NCI-H2081 treated with DMSO at 0.1 percent for 48 hours (cell line): ENCODE data around the gene CRABP2.

Experiments used
- DNase-seq: peaks from one replicate; lab custom pipeline; 2025; lab: John Stamatoyannopoulos, UW

The CRABP2 gene

DNA sequence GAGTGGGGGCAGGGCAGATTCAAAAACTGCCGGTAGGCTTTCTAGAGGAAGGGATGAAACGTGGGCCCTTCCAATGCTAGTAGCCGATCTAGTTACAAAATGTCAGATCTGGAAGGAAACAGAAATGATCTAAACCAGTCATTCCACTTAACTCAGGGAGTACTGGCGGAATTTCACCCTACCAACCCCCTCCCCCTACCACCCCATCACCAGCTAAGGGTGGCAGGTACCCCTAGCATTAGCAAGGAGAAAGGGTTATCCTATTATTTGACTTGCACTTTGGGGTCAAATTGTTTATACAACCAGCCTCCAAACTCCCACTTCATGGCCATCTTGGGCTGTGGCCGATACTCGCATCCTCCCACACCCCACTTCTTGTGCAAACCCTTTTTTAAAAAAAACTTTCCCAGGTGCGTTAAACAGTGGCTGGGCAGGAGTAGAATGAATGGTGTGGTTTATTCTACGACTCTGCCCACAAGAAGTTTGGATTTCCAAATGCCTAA, 36.1 kb upstream of the CRABP2 start:
- no peak for DNase-seq

DNA sequence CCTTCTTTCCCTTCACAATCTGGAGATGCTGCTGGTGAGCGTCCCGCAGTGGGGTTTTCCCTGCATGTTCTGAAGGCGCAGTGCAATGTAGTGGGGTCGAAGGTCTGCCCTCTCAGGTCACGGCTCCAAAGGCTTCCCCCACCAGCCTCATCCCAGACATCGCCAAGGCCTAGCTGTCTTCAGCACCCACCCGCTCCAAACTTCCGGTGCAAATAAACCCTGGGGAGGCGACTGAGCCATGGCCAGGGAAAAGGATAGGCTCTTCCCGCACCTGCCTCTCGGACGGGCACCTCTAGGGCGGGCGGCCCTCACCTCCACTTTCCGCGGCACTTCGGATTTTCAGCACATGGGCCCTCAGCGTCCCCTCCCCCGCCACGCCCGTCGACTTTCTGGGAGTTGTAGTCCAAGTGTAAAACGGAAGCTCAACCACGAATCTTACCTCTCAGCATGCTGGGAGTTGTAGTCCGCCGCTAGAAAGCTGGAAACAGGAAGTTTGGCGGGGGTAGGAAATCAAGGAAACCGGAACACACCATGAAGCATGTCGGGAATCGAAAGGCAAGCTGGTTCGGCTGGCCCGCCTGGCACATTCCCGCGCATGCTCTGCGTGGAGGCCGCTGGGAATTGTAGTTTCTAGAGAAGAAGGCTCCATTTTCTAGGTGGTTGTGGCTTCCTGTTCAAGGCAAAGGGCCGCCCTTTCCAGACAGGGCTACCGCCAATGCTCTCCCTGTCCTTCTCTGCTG, 35.5 kb upstream of the CRABP2 start, which contains the start of gene MRPL24:
TSS of gene MRPL24 (minus strand) at position 348 of the 740 bp plus-strand sequence. CDS start 2,384 bp downstream, outside the sequence.
- DNase-seq = peak; percentile 100

DNA sequence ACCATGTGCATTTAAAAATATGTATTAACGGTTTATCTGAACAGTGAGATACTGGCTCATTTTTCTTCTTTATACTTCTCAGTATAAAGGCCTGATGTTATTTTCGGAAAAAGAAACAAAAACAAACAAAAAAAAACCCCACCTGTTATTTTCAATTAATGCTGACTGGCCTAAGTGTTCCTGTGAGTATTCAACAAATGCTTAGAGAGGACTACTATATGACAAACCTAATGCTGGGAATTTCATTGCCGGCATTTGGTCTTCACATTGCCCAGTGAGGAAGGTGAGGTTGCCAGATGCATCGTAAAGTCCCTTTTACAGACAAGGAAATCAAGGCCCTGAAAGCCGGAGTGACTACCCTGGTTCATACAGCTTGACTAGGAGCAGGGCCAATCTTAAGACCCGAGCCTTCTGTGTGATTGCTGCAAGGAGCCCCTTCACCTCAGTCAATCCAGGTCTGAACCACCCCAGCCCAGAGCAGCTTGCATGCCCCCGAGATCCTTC, 34.9 kb upstream of the CRABP2 start:
- no peak for DNase-seq

DNA sequence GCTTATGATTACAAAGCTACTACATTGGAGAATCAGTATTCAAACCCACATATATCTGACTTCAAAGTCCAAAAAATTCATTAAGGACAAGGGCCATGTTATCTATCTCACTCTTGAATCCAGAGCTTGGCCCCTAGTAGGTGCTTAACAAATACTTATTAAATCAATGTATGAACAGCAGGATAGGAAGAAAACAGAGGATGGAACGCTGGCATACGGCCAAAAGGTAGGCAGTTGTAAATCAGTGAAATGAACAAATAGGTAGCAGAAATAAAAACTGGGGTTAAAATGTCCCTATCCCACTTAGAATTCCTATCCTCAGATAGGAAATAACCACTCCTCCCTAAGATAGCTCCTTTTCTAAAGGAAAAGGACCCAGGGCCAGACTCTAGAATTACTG, 33.5 kb upstream of the CRABP2 start:
- no peak for DNase-seq

DNA sequence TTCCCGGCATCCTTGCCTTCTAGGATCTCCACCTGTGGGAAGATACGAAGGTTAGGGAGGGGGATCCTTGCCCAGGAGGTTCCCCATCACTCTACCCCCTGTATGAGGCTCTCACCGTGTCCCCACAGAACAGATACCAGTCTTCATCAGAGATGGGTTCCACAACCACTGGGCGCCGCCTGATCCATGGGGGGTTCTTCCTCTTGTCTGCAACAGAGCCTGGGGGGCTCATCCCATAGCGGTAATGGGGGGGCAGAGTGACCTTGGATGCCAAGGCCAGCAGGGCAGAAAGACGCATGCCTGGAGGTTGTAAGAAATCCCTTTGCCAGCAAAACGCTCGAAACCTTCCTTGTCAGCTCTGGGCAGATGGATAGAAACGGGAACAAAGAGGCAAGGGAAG, 33.0 kb upstream of the CRABP2 start:
- DNase-seq = no peak

DNA sequence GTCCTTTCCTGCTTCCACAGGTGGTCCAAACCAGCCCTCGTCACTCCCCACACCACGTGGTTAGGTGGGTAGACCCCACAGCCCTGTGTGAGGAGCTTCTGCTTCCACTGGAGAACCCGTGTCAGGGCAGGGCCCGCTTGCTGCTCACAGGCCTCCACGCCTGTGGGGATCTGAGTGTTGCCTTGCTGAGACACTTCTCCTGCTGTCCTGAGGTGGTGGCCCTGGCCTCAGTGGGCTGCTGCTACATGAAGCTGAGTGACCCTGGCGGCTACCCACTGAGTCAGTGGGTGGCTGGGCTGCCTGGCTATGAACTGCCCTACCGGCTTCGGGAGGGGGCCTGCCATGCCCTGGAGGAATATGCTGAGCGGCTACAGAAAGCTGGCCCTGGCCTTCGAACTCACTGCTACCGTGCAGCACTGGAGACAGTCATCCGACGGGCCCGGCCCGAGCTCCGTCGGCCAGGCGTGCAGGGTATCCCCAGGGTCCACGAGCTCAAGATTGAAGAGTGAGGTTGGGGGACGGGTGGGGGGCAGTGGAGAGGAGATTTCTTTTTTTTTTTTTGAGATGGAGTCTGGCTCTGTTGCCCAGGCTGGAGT, 28.7 kb upstream of the CRABP2 start:
- DNase-seq = no peak

DNA sequence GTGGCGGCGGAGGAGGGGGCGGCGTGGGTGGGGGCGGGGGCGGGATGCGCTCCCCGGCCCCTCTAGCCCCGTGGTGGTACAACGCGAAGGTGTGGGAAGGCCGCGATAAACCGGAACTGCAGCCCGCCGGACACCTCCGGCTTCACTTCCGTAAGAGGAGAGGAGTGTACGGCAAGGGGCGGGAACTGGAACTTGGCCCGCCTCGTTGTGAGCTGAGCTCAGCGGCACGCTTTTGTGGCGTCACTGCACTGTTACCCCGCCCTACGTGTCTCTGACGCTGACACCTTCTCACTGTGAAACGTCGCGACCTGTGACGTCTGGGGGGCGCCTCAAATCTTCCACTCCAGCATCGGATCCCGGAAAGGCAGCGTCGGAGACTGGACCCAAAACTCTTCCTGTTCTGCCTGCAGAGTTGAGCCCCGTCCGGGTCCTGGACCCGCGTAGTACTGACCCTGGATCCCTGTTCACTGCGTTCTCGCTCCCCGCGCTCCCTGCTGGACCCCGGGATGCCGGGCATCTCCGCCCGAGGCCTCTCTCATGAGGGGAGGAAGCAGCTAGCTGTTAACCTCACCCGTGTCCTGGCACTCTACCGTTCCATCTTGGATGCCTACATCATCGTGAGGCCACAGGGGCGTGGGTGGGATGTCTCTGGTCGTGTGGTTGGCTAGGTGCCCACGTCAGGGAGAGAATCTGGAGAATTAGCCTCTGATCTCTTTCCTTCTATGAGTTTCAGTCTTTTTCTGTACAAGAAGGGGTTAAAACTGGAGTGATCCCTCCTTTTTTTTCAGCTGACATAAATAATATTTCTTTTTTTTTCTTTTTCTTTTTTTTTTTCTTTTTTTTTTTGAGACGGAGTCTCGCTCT, 23.4 kb upstream of the CRABP2 start, which contains the start of gene ISG20L2:
TSS of gene ISG20L2 (minus strand) at position 168 of the 864 bp plus-strand sequence. CDS start 1,114 bp downstream, outside the sequence.
- peak; percentile 98 for DNase-seq

DNA sequence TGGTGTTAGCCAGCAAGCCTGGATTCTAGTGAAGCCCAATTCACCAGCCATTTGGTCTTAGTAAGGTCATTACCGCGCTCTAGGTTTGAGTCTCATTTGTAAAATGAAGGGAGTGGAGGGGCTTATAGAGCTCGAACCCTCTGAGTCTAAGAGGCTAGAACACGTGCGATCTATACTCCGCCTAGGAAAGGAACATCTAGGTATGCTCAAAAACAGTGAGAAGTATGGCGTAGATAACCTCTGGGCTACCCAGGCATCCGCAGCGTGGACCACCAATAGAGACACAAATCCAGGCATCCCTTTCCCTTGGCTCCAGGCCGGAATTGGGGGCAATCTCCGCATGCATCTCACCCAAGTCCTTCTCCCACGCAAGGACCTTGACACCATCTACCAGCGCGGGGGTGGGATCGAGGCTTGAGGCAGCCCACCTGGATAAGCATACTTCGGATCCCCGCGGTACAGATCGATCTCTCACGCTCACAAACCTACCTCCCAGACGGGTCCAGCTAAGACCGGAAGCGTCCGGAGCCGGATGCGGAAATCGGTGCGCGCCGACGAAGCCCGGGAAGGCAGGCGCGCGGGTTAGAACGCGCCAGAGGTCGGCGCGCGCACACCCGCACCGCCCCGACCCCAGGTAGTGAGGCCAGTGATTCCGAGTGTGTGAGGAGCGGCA, 22.7 kb upstream of the CRABP2 start, which contains the start of gene METTL25B:
TSS of gene METTL25B (plus strand) at position 544 of the 673 bp plus-strand sequence. CDS start 636 bp downstream, outside the sequence.
- DNase-seq = peak; percentile 73

DNA sequence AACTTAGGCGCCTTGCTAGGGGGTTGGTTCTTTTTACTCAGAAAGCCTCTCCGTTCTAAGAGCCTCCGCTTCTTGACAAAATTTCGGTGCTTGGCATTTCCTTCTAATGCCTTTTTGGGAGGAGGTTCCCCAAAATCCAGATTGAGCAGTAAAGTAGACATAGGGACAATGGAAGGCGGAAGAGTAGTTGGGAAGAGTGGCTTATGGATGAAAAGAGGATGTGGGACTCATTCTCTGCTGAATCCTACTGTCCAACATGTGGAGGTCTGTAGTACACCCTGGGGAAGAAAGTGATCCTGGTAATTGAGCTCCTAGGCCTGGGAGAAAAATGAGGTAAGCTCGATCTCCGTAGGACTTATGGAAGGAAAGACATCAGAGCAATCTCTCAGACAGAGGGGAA, 22.1 kb upstream of the CRABP2 start:
- DNase-seq = no peak

DNA sequence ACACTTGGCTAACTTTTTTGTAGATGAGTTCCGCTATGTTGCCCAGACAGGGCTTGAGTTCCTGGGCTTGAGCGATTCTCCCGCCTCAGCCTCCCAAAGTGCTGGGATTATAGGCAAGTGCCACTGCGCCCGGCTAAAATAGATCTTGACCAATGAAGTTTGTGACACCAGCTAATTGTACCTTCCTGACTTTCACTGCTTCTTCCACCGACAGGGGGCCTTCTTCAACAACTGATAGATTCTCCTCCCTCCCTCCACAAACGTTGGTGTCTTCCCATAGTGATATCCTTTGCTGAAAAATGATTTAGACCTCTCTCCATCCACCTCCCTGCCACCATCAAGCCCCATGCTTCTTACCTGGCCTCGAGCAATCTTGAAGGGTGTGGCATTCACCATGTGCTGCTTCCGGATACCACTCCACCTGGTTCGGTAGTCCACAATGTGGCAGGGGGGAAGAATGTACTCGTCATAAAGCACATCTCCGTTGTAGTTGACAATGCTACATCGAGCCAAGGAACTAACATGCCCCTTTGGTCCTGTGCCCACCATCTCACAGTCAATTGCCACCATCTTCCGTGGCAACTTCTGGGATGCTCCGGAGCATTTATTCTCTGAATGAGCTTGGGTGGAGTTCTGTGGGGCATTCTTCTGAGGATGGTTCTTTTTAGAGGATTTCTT, 21.3 kb upstream of the CRABP2 start:
- DNase-seq = peak; percentile 29

DNA sequence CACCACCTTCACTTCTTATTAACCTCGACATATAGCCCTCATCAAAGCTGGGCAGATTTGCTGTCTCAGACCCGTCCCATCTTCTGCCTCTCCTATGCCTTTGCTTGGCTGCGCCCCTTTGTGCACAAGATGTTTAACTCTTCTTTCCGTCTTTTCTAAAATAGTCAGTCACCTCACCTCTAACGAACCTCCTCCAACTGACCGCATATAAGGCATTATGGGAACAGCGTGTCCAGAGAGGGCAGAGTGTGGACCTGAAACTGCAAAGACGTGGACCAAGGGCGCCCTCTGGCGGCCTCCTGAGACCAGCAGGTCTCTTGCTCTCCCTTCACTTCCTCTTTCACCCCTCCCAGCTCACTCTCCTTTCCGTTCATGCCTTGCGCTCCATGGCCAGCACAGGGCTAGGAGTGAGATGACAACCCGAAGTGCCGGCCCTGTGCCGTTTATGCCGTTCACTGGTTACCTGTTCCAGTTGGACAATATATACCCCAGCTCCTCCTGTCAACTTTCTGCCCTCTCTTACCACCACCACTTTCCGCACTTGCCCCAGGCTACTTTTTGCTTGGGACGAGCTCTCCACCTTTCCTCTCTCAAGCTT, 20.4 kb upstream of the CRABP2 start:
- DNase-seq = peak; percentile 75

DNA sequence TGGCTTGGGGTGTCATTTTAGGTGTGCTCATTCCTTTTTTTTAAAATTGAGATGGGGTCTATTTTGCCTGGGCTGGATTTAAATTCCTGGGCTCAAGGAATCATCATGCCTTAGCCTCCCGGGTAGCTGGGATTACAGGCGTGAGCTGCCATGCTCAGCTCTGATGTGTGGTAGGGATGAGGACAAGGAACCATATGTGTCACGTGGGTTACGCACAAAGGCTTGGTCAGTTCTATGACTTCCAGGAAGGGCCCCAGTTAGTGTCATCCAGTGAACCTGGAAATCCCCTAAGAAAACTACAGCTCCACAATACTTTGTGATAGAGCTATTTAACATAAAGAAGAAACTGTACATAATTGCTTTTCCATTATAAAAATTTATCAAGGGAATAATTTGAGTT, 16.2 kb upstream of the CRABP2 start:
- DNase-seq = no peak

DNA sequence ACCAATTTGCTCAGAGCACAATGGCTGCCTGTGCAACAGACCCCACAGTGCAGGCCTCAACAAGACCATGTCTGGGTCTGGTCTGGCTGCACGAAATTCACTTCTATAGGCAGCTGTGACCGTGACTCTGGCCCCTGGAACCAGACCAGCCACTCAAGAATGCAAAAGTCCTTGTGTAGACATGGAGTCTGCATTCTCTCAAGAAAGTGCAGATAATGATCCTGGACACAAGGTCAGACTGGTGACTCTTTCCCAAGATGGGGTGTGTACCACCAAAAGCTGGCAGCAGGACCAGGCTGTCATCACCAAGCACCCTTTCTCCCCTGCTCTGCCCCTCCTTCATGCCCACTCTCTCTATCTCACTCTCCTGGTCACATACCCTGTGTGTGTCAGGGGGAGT, 15.7 kb upstream of the CRABP2 start:
- DNase-seq = no peak

DNA sequence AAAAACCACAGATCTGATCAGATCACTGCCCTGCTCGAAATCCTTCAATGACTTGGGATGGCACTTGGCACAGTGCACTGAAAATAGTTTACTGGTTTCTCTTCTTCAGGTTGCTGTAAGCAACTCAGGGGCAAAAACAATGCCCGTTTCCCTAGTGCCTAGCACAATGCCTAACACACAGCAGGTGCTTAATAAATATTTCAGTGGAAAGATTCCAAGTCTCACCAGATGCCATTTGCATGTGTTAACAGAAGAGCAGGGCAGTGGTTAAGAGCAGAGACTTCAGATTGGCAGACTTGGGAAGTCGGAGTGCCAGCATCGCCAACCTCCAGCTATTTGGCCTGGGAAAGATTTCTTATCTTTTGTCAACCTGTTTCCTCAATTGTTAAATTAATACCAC, 12.0 kb upstream of the CRABP2 start:
- no peak for DNase-seq

DNA sequence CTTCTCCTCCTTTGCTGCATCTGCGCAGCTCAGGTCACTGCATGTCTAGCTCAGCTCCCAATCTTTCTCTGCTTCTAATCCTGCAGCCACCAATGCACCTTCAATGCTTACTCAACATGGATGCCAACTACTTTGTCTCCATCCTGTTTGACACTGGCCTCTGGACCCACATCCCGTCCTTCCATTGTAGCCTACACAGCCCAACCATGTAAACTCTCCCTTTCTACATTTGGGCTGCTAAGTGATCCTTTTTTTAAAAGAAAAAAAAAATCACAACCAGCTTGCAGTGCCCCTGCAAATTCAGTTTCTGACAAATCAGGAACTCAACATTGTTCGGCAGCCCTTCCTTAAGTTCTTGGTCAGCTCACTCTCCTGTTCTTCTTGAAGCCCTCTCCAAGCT, 9.4 kb upstream of the CRABP2 start:
- no peak for DNase-seq

DNA sequence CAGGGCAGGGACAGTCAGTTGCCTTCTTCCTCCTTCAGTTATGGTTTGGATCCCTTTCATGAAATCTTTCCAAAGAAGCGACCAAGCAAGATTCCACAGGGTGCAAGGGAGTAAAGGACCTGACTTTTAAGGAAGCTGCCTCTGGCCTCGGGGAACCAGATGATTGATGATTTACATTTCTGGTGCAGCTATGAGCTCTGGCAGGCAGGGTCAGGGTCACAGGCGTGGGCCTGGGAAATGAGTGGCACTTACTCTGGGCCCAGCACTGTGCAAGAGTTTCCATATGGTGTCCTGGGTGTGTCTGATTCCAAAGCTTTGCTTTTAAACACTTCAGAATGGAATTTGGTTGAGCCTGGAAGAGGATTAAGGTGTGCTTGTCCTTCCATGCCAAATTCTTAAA, 7.2 kb upstream of the CRABP2 start:
- no peak for DNase-seq

DNA sequence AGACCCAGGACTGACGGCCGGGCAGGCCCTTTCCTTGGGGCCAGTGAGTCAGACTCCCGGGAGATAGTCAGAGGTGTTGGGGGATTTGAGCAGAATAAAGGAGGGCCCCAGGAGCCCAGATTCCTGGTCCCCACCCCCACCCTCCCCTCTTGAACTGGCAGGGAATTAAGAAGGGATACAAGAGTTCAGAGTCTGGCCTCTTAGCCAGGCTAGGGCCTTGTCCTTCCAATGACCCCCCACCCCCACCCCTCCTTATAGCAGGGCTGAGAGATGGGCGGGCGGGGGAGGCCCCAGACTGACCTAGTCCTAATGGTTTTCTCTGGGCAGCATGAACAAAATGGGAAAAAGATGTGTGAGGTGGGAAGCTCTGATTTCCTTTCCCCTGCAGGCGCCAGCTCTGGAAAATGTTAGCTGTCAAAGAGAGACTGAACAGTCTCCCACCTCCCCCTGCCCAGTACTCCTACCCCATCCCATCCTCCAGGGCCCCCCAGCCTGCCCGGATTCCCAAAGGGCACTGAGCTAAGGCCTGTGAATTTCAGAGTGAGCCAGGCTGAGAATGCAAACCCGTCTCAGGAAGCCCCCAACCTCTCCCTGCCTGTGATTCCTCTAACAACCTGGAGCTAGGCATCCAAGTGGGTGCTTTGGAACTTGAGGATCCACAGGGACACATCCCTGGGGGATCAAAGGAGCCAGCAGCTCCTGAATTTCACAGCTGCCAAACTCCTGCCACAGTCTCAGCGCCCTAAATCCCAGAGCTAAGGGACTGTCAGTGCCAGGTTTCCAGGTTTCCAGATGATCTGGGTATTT, 5.8 kb upstream of the CRABP2 start:
- no peak for DNase-seq

DNA sequence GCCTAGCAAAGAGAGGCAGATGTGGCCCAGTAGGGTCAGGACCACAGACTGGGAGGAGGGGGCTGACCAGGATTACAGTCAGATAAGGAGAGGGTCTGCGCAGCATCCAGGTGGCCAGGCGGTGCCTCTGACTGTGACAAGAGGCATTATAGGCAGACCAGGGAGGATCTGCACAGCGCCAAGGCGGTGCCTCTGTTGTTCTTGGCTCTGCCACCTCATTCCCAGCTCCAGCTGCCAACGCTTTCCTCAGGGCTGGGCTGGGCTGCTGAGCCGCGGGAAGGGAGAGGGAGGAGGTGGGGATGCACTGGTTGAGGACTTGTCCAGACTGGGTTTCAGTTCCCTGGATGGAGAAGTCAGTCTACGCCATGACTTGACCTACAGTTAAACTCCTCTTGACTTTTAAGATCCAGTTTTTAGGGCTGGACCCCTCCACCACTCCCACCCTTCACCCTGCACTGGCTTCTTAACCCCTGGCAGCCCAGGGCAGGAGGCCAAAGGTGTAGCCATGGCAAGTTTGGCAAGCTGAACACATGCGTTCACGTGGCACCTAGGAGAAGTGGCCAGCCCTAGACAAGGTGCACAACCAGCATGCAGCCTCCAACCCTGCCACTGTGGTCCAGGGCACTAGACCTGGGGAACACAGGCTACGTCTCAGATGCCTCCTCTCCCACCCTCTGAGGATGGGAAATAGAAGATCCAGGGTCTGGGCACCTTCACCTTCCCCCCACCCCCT, 4.5 kb upstream of the CRABP2 start:
- DNase-seq = no peak

DNA sequence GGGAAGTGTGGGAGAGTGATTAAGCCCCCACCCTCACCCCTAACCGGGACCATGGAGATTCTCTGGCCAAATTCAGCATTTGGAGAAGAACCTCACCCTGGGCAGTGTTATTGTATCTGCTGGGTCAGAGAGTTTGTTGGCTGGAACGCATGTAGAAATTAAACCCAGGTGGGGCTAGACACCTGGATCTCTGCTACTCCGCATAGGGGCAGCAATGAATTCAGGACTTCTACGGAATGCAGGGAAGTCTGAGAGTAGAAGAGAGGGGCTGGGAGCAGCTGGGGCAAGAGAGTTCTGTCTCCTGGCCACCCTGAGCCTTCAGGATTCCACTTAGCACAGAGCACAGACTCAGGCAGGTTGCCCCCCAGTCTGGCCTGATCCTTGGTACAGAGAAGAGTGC, 3.6 kb upstream of the CRABP2 start:
- DNase-seq = no peak
